HG02678 (cell line): ENCODE data around the gene CYP2S1.

ENCODE experiments used
- ATAC-seq: cut with Tn5 transposase; IDR thresholded peaks from one replicate; pipeline ENCODE4 v1.9.1; 2021; ENCODE audit warnings: mild to moderate bottlenecking, moderate library complexity; ENCODE audit not compliant: unreplicated experiment

Gene CYP2S1

DNA sequence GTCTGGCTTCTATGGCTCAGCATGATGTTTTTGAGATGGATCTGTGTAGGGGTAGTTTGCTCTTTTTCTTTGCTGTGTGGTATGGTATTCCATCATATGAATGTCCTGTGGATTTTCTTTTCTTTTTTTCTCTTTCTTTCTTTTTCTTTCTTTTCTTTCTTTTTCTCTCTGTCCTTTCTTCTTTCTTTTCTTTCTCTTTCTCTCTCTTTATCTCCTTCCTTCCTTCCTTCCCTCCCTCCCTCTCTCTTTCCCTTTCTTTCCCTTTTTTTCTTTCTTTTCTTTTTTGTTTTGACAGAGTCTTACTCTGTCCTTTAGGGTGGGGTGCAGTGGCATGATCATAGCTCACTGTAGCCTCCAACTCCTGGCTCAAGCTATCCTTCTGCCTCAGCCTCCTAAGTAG, 62.2 kb downstream of the CYP2S1 start:
- no peak for ATAC-seq
